Thoracic aorta (tissue), 2 donors: ENCODE measurements around the gene PPP1R12A. TPM values are rescaled to one million over a fixed set of nuclear protein-coding genes. Genes with fewer than 3 reads are reported as not detected.
A peak's percentile ranks its signal among the peaks of the same experiment; 100 is the strongest.

Source experiments
- ATAC-seq: fragments of 150-250 bp; one replicate; pipeline ENCODE4 v1.8.0; 2017; ENCODE audit warnings: low read depth; ENCODE audit not compliant: insufficient number of reproducible peaks, low FRiP score
- DNase-seq: peaks from one replicate; pipeline ENCODE4 v3.0.0-alpha.2; 2020; ENCODE audit warnings: low spot score
- H3K27ac ChIP-seq, 2 donors: fragments of 200-600 bp; sonication (generic); 1 replicate in 1 of 2; 2 replicates in 1 of 2; pipeline ENCODE4 v1.5.1; 2016; ENCODE audit warnings: mild to moderate bottlenecking in 2 of 2, moderate library complexity in 2 of 2
- H3K27me3 ChIP-seq: fragments of 200-600 bp; sonication (generic); replicated peaks from 2 replicates; pipeline ENCODE4 v1.6.0; 2016; ENCODE audit warnings: mild to moderate bottlenecking; ENCODE audit not compliant: insufficient read depth
- H3K36me3 ChIP-seq: fragments of 200-600 bp; sonication (generic); one replicate; pipeline ENCODE4 v1.5.1; 2016
- H3K4me1 ChIP-seq, 2 donors: fragments of 200-600 bp; sonication (generic); 1 replicate in 1 of 2; 2 replicates in 1 of 2; pipeline versions ENCODE4 v1.5.1 to v1.6.0; 2016; ENCODE audit warnings: low read depth in 2 of 2, mild to moderate bottlenecking in 1 of 2; ENCODE audit not compliant: control insufficient read depth in 1 of 2
- H3K4me3 ChIP-seq: fragments of 200-600 bp; sonication (generic); 2 replicates; pipeline ENCODE4 v1.5.1; 2016; ENCODE audit warnings: mild to moderate bottlenecking
- H3K9me3 ChIP-seq: fragments of 200-600 bp; sonication (generic); 2 replicates; pipeline ENCODE4 v1.5.1; 2016
- total RNA-seq, 2 donors: library from RNA; depleted of rRNA; stranded (reverse); fragments of >200 nt; gene quantifications; one replicate each; pipeline versions ENCODE4 v1.1.0 to v1.2.3, GENCODE V29; 2016
- TF ChIP-seq, protein P1 (sequence below): fragments of 200-600 bp; sonication (generic); IDR thresholded peaks from one replicate; pipeline ENCODE4 v1.5.1; 2019; ENCODE audit warnings: antibody characterized with exemption

The PPP1R12A gene
- total RNA-seq, 2 donors from 2014 or later: 151 to 199 TPM

DNA sequence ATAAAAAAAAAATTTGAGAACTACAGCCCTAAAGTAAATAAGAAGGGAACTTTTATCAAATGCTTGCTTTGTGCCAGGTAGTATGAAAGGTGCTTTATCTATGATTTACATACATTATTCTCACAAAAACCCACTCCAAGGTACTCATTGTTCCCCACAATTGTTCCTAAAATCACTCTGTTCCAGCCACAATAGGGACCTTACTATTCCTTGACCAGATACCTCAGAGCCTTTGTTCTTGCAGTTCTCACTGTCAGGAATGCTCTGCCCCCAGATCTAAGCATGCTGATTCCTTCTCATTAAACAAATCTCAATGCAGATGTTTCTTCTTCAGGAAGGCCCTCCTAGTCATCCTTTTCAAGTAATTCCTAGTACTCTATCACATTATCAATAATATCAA is 60.2 kb downstream of the PPP1R12A start:
- TF ChIP-seq, protein P1, sequence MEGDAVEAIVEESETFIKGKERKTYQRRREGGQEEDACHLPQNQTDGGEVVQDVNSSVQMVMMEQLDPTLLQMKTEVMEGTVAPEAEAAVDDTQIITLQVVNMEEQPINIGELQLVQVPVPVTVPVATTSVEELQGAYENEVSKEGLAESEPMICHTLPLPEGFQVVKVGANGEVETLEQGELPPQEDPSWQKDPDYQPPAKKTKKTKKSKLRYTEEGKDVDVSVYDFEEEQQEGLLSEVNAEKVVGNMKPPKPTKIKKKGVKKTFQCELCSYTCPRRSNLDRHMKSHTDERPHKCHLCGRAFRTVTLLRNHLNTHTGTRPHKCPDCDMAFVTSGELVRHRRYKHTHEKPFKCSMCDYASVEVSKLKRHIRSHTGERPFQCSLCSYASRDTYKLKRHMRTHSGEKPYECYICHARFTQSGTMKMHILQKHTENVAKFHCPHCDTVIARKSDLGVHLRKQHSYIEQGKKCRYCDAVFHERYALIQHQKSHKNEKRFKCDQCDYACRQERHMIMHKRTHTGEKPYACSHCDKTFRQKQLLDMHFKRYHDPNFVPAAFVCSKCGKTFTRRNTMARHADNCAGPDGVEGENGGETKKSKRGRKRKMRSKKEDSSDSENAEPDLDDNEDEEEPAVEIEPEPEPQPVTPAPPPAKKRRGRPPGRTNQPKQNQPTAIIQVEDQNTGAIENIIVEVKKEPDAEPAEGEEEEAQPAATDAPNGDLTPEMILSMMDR: no peak
- Histone ChIP-seq H3K4me1 (peaks cover 35 to 60% of the 10 kb centered on the region in 2 donors), H3K27ac (no peak overlapping the region), H3K4me3 (no peak overlapping the region), H3K9me3 (no peaks in the 10 kb centered on the region), H3K27me3 (no peaks in the 10 kb centered on the region), H3K36me3 (peaks cover 5% of the 10 kb centered on the region)
- DNase-seq (no peak), ATAC-seq (no peak)

DNA sequence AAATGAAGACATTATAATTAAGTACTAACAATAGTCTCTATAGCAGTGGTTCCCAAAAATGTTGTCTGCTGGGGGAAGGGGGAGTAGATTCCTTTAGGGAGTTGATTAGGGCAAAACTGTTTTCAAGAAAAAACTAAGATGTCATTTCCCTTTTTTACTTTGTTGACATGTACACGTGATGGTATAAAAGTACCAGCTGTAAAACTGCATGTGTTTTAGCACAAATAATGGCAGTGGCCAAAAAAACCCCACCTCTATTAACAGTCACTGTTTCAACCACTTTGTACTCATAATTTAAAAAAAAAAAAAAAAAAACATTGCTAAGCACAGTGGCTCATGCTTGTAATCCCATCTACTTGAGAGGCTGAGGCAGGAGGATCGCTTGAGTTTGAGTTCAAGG is 61.7 kb downstream of the PPP1R12A start:
- TF ChIP-seq, protein P1: no peak

DNA sequence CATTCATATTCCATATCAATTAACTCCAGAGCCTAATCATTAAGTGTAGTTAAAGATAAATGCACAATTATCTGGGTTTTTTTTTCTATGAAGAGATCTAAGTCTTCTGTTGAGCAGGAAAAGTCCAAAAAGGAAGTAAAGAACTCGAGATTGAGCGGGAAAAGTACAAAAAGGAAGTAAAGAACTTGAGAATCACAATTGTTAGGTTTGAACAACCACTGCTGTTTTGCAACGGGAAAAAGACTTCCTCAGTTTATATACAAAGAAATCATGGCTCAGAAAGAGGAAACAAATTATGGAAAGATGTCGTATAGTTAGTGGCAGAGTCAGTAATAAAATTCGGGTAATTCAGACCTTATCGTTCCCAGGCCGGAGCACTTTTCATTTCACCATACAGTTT is 63.3 kb downstream of the PPP1R12A start:
- Histone ChIP-seq H3K4me3 (no peak overlapping the region), H3K27me3 (no peaks in the 10 kb centered on the region), H3K9me3 (no peaks in the 10 kb centered on the region), H3K36me3 (peaks cover 9% of the 10 kb centered on the region), H3K27ac (peak overlapping the region in 1 of 2 donors; percentile 18), H3K4me1 (peaks cover 45 to 58% of the 10 kb centered on the region in 2 donors)
- TF ChIP-seq, protein P1: no peak
- DNase-seq (no peak), ATAC-seq (no peak)

More for the DNA sequence above, 61.7 kb downstream of the PPP1R12A start:
- Histone ChIP-seq H3K27ac (peak overlapping the region in 1 of 2 donors; percentile 2), H3K27me3 (no peaks in the 10 kb centered on the region), H3K9me3 (no peaks in the 10 kb centered on the region), H3K36me3 (peaks cover 5% of the 10 kb centered on the region), H3K4me1 (peaks cover 38 to 60% of the 10 kb centered on the region in 2 donors), H3K4me3 (no peak overlapping the region)
- ATAC-seq (no peak), DNase-seq (no peak)

DNA sequence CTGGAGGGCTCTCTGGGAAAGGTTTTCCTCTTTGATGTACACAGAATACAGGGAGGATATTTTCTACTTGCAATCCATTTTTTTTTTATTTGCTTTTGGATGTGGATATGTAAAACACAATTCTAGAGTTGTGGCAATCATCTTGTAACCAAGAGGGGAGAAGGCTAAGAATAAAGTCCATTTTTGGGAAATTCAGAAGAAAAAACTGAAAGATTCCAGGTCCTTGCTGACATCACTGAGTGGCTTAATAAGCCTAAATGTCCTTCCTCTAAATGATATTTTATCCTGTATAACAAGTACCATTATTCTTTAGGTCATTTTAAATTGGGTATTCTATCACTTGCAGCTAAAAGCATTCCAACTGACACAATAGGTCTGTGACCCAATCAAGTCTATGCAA is 64.0 kb downstream of the PPP1R12A start:
- peaks cover 40 to 51% of the 10 kb centered on the region in 2 donors for H3K4me1 ChIP-seq
- H3K4me3 ChIP-seq: no peak overlapping the region
- H3K27me3 ChIP-seq: no peaks in the 10 kb centered on the region
- H3K36me3 ChIP-seq: peaks cover 9% of the 10 kb centered on the region
- TF ChIP-seq, protein P1: no peak
- ATAC-seq (no peak), DNase-seq (no peak)
- no peaks in the 10 kb centered on the region for H3K9me3 ChIP-seq
- no peak overlapping the region for H3K27ac ChIP-seq

DNA sequence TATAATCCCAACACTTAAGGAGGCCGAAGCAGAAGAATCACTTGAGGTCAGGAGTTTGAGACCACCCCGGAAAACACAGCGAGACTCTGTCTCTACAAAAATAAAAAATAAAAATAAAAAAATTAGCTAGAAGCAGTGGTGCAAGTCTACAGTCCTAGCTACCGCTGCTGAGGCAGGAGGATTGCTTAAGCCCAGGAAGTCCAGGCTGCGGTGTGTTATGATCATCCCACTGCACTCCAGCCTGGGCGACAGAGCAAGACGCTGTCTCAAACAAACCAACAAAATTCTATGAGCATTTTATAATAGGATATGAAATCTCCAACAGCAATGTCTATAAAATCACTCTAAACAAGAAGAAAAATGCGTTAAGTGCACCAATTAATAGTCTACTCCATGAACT is 75.3 kb downstream of the PPP1R12A start:
- Histone ChIP-seq H3K4me1 (peaks cover 10 to 11% of the 10 kb centered on the region in 2 donors), H3K27ac (no peak overlapping the region)
- ATAC-seq: no peak

More for the DNA sequence above, 75.3 kb downstream of the PPP1R12A start:
- no peaks in the 10 kb centered on the region for H3K27me3 ChIP-seq
- TF ChIP-seq, protein P1: no peak
- no peaks in the 10 kb centered on the region for H3K36me3 ChIP-seq
- no peak for DNase-seq
- no peaks in the 10 kb centered on the region for H3K9me3 ChIP-seq
- H3K4me3 ChIP-seq: no peak overlapping the region
